Astrocyte of the spinal cord (primary cell): Measurements from ENCODE around the gene GAMT.

Experiments used
- DNase-seq: peaks from one replicate; pipeline ENCODE4 v3.0.0; 2011; ENCODE audit warnings: low read depth, low spot score
- H3K4me3 ChIP-seq: 2 replicates; pipeline ENCODE4 v1.5.1; 2011; ENCODE audit warnings: low read depth, mild to moderate bottlenecking, low read length, moderate library complexity
- CTCF ChIP-seq: IDR thresholded peaks from 2 replicates; pipeline ENCODE4 v1.5.1; 2012; ENCODE audit warnings: low read depth, mild to moderate bottlenecking, low read length, inconsistent platforms
- in situ Hi-C: cut with HindIII; loops from 2 replicates; pipeline ENCODE4 v1.10.0; 2017; ENCODE audit warnings: low sequenced_read_pairs

The GAMT gene

GRCh38 chr19:1360818-1361461, 40.4 kb downstream of the GAMT start:
- peak; percentile 79 for DNase-seq
- H3K4me3 ChIP-seq, result peak overlapping the region; percentile 27
- in situ Hi-C loops, result no loop called here
- no peak for TF ChIP-seq CTCF

- in situ Hi-C loops, result no loop called here
- no peak overlapping the region for H3K4me3 ChIP-seq
- TF ChIP-seq CTCF, result no peak
- peak; percentile 32 for DNase-seq
These were observed 41.1 kb downstream of the GAMT start for GRCh38 chr19:1360126-1360817.

- DNase-seq, result no peak
- no peak for TF ChIP-seq CTCF
- no peak overlapping the region for H3K4me3 ChIP-seq
- in situ Hi-C loops, result no loop called here
These were observed 43.7 kb downstream of the GAMT start for GRCh38 chr19:1357531-1358109.

- no peak overlapping the region for H3K4me3 ChIP-seq
- in situ Hi-C loops, result no loop called here
- no peak for TF ChIP-seq CTCF
- DNase-seq, result peak; percentile 15
These were observed 44.9 kb downstream of the GAMT start for GRCh38 chr19:1356508-1356865.

- H3K4me3 ChIP-seq, result peak overlapping the region; percentile 88
- TF ChIP-seq CTCF, result no peak
- DNase-seq, result peak; percentile 11
- in situ Hi-C loops, result no loop called here
These were observed 45.5 kb downstream of the GAMT start for GRCh38 chr19:1355568-1356507.

- in situ Hi-C loops, result no loop called here
- TF ChIP-seq CTCF, result no peak
- H3K4me3 ChIP-seq, result peak overlapping the region; percentile 88
- no peak for DNase-seq
These were observed 46.3 kb downstream of the GAMT start for GRCh38 chr19:1354970-1355567.
